HG02981 (cell line): ENCODE results near the gene ADGRD1.

Source experiments
- ATAC-seq: cut with Tn5 transposase; IDR thresholded peaks from one replicate; pipeline ENCODE4 v1.9.1; 2021; ENCODE audit warnings: mild to moderate bottlenecking, moderate library complexity; ENCODE audit not compliant: unreplicated experiment

Gene ADGRD1

DNA sequence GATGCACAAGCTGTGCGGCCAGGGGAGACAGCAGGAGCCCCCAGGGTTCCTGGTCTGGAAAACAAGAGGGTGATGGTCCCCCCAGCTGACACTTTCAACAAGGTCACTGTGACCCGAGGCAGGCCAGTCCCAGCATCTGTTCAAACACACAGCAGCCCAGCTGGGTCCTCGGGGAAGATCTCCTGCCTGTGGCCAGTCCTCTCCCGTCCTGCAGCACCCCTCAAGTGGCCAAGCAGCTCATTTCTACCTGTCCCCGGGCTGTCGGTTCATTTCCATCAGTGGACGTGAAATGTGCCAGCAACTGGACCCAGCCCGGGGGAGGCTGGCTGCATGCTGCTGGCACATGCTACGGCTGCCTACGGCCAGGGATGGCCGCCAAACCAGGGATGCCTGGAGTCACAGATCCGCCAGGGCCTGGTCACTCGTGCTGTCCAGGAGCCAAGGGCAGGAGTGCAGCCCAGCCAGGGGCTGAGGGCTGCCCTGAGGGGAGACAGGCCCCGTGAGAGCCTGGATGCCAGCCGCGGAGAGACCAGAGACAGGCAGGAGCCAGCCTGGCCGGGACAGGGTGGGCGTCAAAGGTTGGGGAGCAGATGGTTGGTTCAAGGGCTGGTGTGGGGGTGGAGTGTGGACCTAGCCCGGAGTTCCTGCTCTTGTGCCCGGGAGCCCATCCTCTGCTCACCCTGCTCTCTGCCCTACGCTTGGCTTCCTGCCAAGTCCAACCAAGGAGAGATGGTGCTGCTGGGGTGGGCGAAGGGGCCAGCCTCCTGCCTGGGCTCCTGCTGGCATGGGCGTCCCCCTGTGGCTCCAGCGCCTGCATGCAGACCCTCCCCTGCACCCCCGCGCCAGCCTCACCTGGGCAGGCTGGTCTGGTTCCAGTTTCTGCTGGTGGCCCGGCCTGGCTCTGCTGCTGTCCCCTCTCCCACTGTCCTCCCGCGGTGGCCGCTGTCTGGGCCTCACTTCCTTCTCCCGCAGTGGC lies 143.8 kb downstream of the ADGRD1 start:
- no peak for ATAC-seq

- ATAC-seq = no peak
Observed at GRCh38 chr12:131098178-131098981, 144.7 kb downstream of the ADGRD1 start.

DNA sequence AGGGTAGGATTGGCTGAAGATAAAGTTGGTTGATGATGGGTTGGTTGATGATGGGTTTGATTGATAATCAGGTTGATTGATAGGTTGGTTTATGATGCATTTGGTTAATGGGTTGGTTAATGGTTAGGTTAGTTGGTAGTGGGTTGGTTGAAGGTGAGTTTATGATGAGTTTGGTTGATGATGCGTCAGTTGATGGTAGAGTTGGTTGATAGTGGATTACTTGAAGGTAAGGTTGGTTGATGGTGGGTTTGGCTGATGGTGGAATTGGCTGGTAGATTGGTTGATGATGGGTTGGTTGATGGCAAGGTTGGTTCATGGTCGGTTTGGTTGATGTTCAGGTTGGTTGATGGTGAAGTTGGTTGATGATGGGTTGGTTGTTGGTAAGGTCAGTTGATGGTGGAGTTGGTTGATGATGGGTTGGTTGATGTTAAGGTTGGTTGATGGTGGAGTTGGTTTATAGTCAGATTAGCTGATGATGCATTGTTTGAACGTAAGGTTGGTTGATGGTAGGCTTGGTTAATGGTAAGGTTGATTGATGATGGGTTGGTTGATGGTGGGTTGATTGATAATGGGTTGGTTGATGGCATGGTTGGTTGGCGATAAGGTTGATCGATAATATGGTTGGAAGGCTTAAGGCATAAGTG lies 146.4 kb downstream of the ADGRD1 start:
- ATAC-seq = no peak

DNA sequence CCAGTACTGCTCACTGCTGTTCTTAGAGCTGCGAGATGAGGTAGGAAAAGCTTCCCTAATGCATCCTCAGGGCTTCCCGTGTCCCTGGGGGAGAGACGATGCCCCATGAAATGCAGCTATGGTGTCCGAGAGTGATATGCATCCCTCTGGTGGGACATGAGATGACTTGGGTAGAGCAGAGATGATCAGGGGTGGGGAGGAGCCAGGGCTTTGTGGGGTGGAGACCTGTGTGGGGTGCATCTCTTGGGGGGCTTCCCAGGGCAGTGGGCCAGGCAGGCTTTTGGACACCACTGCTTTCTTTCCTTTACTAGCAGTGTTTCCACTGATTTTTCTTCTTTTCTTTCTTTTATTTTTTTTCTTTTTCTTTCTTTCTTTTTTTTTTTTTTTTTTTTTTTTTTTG lies 147.3 kb downstream of the ADGRD1 start:
- no peak for ATAC-seq

GRCh38 chr12:131101703-131102492 lies 148.2 kb downstream of the ADGRD1 start:
- peak; percentile 75 for ATAC-seq

GRCh38 chr12:131102493-131102931 lies 148.8 kb downstream of the ADGRD1 start:
- ATAC-seq = no peak

DNA sequence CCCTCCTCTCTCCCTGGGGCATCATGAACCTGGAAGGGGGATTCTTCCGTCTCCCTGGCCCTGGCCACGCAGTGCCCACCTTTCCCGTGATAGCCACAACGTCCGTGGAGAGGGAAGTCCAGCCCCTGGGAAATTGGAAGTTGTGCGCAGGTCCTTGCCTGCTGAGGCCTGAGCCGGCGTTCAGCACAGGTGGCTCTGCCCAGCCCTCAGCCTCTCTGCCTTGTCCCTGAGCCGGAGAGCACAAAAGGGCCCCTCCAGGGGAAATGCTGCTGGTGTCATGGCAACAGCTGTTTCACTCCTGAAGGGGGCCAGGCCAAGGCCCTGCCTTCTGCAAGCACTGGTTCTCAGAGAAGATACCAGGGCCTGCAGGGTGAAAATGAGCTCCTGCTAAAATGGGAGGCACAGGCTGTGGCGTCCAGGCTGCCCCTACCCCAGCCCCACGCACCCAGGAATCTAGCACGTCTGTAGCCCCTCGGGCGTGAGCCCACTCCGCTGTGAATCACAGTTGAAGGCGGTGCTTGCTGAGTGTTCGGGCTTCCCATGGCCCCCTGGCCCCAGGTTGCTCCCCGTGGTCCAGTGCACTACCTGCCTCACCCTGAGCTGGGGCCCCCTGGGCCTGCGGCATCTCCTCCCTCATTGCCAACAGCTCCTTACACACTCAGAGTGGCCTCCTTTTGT lies 149.4 kb downstream of the ADGRD1 start:
- ATAC-seq = peak; percentile 51

GRCh38 chr12:131103669-131104462 lies 150.2 kb downstream of the ADGRD1 start:
- no peak for ATAC-seq

DNA sequence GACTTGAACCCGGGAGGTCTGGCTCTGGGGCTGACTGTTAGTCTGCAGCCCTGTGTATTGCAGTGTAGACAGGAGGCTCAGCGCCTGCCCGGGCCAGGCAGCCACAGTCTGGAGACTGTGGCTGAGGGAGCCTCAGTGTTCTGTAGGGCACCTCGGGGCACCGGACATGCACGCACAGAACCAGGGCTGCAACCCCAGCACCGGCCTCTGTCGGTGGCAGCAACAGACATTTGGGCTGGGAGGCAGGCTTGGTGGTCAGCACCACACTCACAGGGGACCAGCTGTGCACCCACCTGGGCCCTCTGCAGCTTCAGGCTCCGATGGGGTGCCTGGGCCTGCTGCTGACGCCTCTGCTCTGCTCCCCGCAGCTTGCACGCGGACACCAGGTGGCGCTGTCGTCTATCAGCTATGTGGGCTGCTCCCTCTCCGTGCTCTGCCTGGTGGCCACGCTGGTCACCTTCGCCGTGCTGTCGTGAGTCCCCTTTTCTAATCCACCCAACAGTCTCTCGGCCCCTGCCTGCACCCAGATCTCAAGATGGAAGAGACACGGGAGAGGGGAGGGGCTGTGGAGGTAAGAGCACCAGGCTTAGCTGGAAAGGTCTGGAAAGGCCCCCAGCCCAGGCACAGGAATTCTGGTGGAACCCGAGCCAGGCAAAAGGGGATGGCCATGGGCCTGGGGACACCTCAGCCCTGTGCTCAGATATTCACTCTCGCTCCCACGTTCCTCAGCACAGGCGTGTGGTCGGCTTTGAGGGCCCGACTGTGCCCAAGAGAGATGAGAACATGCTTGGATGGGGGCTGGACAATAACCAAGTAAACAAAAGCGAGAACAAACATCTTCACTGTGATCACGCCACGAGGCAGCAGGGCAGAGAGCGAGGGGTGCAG lies 151.0 kb downstream of the ADGRD1 start:
- peak; percentile 55 for ATAC-seq

DNA sequence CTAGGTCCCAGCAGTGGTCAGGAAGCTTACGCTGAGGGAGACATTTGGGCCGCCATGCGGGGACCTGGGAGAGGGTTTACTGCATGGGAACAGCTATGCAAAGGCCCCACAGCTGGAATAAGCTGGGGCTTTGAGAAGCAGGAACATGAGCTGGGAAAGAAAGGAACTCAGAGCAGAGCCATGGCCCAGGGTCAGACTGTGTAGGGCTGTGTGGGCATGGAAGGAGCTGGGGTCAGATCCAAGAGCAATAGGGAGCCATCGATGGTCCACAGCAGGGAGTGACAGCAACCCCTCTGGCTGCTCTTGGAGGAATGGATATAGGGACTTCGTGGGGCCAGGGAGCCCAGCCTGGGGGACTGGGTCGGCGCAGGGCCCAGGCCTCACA lies 151.6 kb downstream of the ADGRD1 start:
- ATAC-seq = no peak

GRCh38 chr12:131105736-131106348 lies 152.1 kb downstream of the ADGRD1 start:
- ATAC-seq = no peak

GRCh38 chr12:131106349-131106941 lies 152.7 kb downstream of the ADGRD1 start:
- ATAC-seq = no peak

GRCh38 chr12:131108177-131108955 lies 154.7 kb downstream of the ADGRD1 start:
- ATAC-seq = no peak

DNA sequence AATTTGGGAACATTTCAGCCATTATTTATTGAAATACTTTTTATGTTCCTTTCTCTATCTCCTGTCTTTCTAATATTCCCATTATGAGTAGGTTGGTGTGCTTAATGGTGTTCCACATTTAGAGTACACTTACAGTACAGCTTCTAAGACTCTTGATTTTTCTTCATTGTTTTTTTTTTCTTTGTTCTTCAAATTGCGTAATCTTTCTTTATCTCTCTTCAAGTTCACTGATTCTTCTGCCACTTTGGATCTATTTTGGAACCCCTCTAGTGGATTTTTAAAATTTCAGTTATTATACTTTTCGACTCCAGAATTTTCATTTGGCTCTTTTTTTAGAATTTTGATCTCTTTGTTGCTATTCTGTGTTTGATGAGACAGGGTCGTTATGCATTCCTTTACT lies 157.7 kb downstream of the ADGRD1 start:
- no peak for ATAC-seq

DNA sequence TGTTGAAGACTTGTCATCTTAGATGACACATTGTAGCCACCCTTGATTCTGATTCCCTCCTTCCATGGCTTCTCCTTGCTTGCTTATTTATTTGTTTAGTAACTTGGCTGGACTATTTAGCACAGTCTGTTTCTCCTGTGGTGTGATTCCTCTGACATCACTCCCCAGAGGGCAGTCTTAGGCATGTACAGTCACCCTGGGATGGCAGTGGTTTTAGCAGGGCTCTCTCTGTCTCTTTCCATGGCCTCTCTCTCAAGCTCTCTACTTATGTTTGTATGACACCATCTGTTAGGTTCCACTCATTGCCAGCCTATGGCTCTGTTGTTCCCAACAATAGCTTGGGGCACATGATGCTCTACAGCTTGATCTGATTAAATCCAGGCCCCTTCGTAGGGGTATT lies 158.3 kb downstream of the ADGRD1 start:
- ATAC-seq = no peak

- no peak for ATAC-seq
Observed at GRCh38 chr12:131112700-131113290, 159.1 kb downstream of the ADGRD1 start.
